GM12891 (cell line): ENCODE data around the gene CMIP.

ENCODE experiments used
- PAX5 ChIP-seq: IDR thresholded peaks from 2 replicates; pipeline ENCODE4 v1.6.1; 2011; ENCODE audit warnings: low read length, moderate library complexity, mild to moderate bottlenecking; ENCODE audit not compliant: insufficient read depth, severe bottlenecking
- POLR2A ChIP-seq: IDR thresholded peaks from 2 replicates; pipeline ENCODE4 v1.6.1; 2011; ENCODE audit warnings: low read depth, low read length, control low read depth
- POLR2AphosphoS5 ChIP-seq: IDR thresholded peaks from 2 replicates; pipeline ENCODE4 v1.6.1; 2011; ENCODE audit warnings: low read depth, low read length, control low read depth
- POU2F2 ChIP-seq: IDR thresholded peaks from 2 replicates; pipeline ENCODE4 v1.6.1; 2011; ENCODE audit warnings: low read depth, mild to moderate bottlenecking, control low read depth, low read length, moderate library complexity
- SPI1 ChIP-seq: IDR thresholded peaks from 2 replicates; pipeline ENCODE4 v1.6.1; 2011; ENCODE audit warnings: low read depth, low read length, control low read depth
- TAF1 ChIP-seq: IDR thresholded peaks from 2 replicates; pipeline ENCODE4 v1.6.1; 2011; ENCODE audit warnings: low read depth, low read length, control low read depth

DNA sequence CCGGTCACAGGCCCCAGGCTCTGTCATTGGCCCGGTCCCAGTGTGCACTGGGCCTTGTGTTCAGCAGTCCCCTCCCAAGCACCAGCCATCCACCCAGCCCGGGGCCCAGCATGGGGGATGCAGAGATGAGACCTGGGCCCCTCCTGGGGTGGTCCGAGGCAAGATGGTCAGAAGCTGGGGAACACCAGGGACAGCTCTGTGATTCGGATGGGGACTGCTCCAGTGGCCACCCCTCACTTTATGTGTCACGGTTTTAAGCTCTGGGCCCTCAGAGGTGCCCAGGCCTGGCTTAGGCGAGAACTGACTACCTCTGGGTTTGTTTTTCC, 242.5 kb downstream of the CMIP start:
- TF ChIP-seq PAX5, result no peak
- TF ChIP-seq POLR2A, result no peak
- no peak for TF ChIP-seq TAF1
- no peak for TF ChIP-seq POLR2AphosphoS5
- TF ChIP-seq SPI1, result no peak
- no peak for TF ChIP-seq POU2F2
